Memory B cell (primary cell): ENCODE results near the gene CCDC183.
"Not testable (repeated sequence)": the region's sequence is repeated elsewhere in the genome, so short reads cannot be mapped to it uniquely, and the experiment has no call there.

ENCODE experiments used
- ATAC-seq: fragments of 150-1000 bp; cut with Tn5 transposase; 2 replicates; pipeline ENCODE4 v1.10.0; 2021; ENCODE audit warnings: low read depth, mild to moderate bottlenecking, moderate library complexity
- DNase-seq, 2 donors: peaks; one replicate each; pipeline ENCODE4 v3.0.0; 2022; ENCODE audit warnings: low spot score in 2 of 2
- H3K27ac Mint-ChIP-seq: one replicate; pipeline ENCODE4 v1.8.0; 2022; ENCODE audit warnings: mild to moderate bottlenecking, moderate library complexity, mixed read lengths
- H3K27me3 Mint-ChIP-seq: one replicate; pipeline ENCODE4 v1.8.0; 2022; ENCODE audit warnings: mixed read lengths
- H3K36me3 Mint-ChIP-seq: one replicate; pipeline ENCODE4 v1.8.0; 2022; ENCODE audit warnings: mild to moderate bottlenecking, mixed read lengths
- H3K4me1 Mint-ChIP-seq: one replicate; pipeline ENCODE4 v1.8.0; 2022; ENCODE audit warnings: mixed read lengths
- H3K4me3 Mint-ChIP-seq: one replicate; pipeline ENCODE4 v1.8.0; 2022; ENCODE audit warnings: mild to moderate bottlenecking, moderate library complexity, mixed read lengths
- H3K9me3 Mint-ChIP-seq: one replicate; pipeline ENCODE4 v1.8.0; 2022; ENCODE audit warnings: mixed read lengths

CCDC183 gene

DNA sequence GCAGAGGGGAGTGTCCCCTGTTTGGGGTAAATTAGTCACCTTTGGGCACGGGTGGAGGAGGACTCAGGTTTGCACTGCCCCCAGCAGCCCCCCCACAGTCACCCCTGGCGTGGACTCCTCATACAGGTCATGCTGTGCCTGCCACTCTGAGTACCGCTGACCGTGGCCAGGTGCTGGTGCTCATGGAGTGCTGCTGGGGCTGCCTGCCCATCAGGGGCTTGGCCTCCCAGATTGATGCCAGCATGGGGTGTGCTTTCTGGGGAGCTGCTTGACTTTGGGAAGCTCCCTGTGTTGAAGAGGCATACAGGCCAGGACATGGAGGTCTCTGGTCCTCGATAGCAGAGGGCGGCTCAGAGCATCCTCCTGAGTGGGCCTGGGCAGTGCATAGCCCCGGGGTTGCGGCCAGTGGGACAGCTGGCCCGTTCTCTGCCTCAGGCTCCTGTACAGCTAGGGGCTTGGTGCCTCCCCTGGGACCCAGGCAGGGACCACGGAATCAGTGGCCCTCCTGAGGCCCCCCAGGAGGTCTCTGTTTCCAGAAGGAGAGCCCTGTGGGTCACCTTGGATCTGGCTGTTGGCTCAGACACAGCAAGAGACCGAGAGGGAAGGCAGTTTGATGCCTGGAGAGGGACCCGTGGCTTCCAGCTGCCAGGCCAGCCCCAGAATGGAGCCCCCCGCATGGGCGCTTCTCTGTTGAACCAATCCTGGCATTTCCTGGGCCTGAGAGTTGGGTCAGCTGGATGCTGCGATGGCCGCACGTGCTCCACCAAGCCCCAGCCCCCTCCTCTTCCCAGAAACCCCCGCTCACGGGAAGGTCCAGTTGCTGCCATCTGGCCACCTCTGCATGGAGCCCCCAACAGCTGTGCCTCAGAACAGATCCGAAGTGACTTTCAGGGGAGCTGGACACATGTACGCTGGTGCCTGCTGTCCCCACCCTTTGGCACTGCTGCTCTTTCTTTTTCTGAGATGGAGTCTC is 40.1 kb downstream of the CCDC183 start:
- Mint-ChIP-seq H3K27ac (no peak overlapping the region), H3K4me3 (no peak overlapping the region), H3K9me3 (no peaks in the 10 kb centered on the region), H3K27me3 (no peaks in the 10 kb centered on the region), H3K4me1 (no peaks in the 10 kb centered on the region), H3K36me3 (peaks cover 5% of the 10 kb centered on the region)
- ATAC-seq (no peak), DNase-seq (no peak)

DNA sequence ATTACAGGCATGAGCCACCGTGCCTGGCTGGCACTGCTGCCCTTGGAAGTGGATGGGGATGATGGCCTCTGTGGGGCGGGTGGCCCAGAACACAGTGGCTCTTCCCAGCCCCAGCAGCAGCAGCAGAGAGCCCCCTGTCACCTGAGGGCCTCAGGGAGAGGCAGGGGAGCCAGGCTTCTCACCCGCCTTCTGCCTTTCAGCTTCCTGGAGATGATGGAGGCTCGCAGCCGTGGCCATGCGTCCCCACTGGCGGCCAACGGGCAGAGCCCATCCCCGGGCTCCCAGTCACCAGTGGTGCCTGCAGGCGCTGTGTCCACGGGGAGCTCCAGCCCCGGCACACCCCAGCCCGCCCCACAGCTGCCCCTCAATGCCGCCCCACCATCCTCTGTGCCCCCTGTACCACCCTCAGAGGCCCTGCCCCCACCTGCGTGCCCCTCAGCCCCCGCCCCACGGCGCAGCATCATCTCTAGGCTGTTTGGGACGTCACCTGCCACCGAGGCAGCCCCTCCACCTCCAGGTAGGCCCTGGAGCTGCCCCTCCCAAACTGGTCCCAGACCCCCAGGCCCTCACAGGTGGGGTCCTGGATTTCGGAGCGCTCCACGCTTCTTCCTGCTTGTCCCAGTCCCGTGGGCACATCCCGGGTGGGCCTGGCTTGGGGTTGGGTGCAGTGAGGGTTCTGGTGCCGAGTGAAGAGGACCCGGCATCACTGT is 41.2 kb downstream of the CCDC183 start:
- Mint-ChIP-seq H3K4me3 (no peak overlapping the region), H3K9me3 (no peaks in the 10 kb centered on the region), H3K27ac (no peak overlapping the region), H3K4me1 (no peaks in the 10 kb centered on the region), H3K36me3 (peaks cover 3% of the 10 kb centered on the region), H3K27me3 (no peaks in the 10 kb centered on the region)
- ATAC-seq = no peak
- DNase-seq = no peak

DNA sequence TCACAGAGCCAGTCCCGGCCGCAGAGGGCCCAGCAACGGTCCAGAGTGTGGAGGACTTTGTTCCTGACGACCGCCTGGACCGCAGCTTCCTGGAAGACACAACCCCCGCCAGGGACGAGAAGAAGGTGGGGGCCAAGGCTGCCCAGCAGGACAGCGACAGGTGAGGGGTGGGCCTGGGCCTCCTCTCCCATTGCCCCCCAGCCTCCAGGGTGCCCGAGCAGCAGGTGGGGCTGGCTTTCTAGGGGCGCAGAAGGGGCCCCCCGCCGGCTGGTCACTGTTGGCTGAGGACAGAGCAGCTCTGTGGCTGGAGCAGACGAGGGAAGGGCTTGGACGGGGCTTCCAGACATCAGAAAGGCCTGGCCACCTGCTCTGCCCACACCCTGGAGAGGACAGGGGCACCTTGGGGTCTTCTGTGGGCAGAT is 41.7 kb downstream of the CCDC183 start:
- not testable (repeated sequence) for H3K4me3 Mint-ChIP-seq, H3K27ac Mint-ChIP-seq, H3K9me3 Mint-ChIP-seq, H3K4me1 Mint-ChIP-seq, ATAC-seq, H3K36me3 Mint-ChIP-seq, H3K27me3 Mint-ChIP-seq, DNase-seq

DNA sequence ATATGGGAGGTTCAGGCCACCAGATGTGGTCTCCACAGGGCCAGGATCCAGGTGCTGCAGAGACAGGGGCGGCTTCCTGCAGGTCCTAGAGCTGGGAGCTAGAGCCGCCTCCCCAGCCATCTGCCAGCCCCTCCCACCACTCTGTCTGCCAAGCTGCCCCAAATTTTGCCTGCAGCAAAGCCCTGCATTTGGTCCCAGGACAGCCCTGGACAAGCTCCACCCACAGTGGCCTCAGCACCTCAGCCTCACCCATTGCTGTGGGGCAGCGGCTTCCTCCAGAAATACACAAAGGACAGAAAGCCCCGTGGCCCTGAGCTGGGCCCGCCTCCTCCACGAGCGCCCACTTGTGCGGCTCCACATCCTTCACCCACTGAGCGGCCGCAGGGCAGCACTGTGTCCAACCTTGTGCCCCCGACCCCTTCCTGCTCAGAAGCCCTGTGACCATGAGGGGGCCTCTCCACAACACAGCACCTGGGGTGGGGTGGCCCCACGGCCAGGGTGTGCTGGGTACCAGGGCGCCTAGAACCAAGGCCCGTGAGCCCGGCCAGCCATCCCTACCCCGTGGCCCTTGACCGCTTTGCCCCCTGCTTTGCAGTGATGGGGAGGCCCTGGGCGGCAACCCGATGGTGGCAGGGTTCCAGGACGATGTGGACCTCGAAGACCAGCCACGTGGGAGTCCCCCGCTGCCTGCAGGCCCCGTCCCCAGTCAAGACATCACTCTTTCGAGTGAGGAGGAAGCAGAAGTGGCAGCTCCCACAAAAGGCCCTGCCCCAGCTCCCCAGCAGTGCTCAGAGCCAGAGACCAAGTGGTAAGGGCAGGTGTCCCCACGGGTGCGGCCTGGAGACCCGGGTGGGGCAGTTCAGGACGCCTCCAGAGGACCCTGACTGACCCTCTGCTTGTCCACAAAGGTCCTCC is 42.4 kb downstream of the CCDC183 start:
- Mint-ChIP-seq H3K36me3 (peaks cover 3% of the 10 kb centered on the region), H3K9me3 (no peaks in the 10 kb centered on the region), H3K27ac (no peak overlapping the region), H3K27me3 (no peaks in the 10 kb centered on the region), H3K4me1 (no peaks in the 10 kb centered on the region), H3K4me3 (no peak overlapping the region)
- DNase-seq (no peak), ATAC-seq (no peak)

DNA sequence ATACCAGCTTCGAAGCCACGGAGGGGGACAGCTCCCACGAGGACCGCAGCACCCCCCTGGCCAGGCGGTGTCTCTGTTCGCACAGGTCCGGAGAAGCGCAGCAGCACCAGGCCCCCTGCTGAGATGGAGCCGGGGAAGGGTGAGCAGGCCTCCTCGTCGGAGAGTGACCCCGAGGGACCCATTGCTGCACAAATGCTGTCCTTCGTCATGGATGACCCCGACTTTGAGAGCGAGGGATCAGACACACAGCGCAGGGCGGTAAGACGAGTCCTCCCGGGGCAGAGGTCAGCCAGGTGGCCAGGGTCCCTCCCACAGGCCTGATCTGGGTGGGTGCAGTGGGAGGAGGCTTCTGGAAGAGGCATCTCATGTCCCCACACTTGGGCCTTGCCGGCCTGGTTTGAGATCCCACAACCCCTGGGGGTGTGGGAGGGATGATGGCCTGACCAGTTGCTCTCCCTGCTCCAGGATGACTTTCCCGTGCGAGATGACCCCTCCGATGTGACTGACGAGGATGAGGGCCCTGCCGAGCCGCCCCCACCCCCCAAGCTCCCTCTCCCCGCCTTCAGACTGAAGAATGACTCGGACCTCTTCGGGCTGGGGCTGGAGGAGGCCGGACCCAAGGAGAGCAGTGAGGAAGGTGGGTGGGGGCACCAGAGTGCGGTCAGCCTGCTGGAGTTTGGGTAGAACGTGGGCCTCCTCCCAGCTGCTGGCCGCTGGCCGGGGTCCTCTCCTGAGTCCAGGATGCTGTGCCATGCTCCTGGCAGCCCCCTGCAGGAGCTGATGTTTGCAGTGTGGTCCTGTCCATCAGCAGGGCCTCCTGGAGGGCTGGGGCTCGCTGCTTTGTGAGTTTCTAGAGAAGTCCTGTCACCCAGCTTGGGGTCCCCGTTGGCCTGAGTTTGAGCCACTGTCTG is 43.3 kb downstream of the CCDC183 start:
- no peak overlapping the region for H3K4me3 Mint-ChIP-seq
- no peak for DNase-seq
- ATAC-seq = no peak
- no peaks in the 10 kb centered on the region for H3K9me3 Mint-ChIP-seq
- no peaks in the 10 kb centered on the region for H3K27me3 Mint-ChIP-seq
- H3K4me1 Mint-ChIP-seq = no peaks in the 10 kb centered on the region
- peaks cover 3% of the 10 kb centered on the region for H3K36me3 Mint-ChIP-seq
- no peak overlapping the region for H3K27ac Mint-ChIP-seq

DNA sequence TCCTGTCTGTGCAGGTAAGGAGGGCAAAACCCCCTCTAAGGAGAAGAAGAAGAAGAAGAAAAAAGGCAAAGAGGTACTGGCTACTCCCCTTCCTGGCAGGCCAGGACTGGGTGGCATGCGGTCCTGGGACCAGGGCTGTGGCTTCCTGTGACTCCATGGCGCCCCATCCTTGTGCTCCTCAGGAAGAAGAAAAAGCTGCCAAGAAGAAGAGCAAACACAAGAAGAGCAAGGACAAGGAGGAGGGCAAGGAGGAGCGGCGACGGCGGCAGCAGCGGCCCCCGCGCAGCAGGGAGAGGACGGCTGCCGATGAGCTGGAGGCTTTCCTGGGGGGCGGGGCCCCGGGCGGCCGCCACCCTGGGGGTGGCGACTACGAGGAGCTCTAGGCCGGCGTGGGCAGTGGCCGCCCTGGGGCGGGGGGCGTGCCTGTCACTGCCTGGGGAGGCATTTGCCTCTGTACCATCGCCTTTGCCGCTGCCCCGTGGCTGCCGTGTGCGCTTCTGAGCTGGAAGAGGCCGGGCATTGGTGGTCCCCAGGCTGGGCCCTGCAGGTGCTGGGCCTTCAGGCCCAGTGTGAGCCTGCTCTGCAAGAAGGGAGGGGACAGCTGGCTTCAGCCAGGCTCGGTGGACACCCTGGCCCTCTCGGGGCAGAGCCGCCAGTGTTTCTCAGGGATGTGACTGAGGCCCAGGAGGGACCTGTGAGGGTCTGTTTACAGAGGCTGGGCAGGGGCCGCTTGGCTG is 44.2 kb downstream of the CCDC183 start:
- Mint-ChIP-seq H3K27ac (no peak overlapping the region), H3K4me1 (no peaks in the 10 kb centered on the region), H3K27me3 (no peaks in the 10 kb centered on the region), H3K4me3 (no peak overlapping the region), H3K9me3 (no peaks in the 10 kb centered on the region), H3K36me3 (peaks cover 3% of the 10 kb centered on the region)
- DNase-seq = no peak
- ATAC-seq = no peak

DNA sequence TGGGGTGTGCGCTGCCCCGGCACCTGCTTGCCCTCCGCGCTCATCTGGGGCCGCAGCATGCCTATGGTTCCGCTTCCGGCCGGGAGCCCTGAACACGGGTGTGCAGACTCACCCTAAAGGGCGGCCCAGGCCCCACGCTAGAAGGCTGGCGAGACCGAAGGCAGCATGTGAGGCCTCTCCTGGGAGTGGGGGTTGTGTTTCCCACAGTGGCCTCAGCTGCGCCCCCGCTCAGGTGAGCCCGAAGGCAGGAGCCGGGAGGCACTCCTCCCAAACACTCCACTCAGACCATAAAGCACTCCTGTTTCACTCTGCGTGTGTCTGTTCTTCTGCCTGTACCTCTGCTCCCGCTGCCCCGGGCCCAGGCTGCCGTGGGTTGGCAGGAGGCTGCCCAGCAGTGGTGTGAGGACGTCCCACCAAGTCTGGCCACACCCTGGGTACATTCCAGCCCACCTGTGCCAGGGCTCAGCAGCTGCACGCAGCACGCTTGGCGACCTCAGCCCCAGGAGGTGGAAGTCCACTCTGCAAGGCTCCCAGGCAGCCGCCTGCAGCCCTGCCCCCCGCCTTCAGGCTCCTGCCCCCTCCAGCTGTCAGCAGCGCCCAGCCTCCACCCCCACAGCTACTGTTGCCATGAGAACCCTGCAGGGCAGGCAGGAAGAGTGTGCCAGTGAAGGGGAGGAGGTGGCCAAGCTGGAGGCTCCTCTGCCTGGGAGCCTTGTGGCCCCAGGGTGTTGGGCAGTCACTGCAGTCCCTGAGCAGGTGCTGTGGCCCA is 44.9 kb downstream of the CCDC183 start:
- H3K36me3 Mint-ChIP-seq = peaks cover 3% of the 10 kb centered on the region
- H3K4me1 Mint-ChIP-seq = no peaks in the 10 kb centered on the region
- no peaks in the 10 kb centered on the region for H3K27me3 Mint-ChIP-seq
- DNase-seq = no peak
- ATAC-seq = no peak
- H3K9me3 Mint-ChIP-seq = no peaks in the 10 kb centered on the region
- H3K4me3 Mint-ChIP-seq = peak overlapping the region; percentile 8
- no peak overlapping the region for H3K27ac Mint-ChIP-seq

DNA sequence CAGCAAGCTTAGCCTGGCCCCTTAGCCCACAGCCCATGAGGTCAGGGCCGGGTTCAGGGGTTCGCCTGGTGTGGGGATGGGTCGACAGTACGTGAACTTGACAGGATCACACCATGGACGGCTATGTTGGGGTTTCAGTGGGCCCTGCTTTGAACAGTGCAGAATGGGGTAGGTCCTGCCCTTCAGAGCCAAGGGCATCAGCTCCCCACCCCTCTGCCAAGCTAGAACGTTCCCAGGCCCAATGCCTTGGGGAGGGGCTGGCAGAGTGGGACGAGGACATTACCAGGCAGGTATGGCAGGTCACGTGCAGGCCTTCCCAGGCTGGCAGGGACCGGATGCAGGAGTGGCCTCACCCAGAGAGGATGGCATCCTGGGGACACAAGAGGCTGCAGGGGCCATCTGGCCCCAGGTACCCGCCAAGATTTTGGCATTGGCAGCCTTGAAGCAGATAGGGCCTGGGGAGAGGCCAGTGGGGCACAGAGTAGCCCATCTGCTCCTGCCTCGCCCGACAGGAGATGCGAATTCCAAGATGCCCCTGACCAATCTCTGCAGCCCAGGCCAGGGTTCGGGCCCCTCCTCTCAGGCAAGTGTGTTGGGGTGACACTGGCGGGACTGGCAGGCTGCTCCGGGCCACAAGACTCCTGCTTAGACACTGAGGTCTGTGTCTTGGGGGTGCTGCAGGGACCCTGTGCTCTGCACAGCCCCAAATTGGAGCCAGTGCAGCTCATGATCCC is 45.7 kb downstream of the CCDC183 start:
- H3K36me3 Mint-ChIP-seq, H3K4me1 Mint-ChIP-seq, DNase-seq, ATAC-seq, H3K9me3 Mint-ChIP-seq, H3K27me3 Mint-ChIP-seq: not testable (repeated sequence)
- H3K27ac Mint-ChIP-seq = peak overlapping the region; percentile 67
- H3K4me3 Mint-ChIP-seq = peak overlapping the region; percentile 93

DNA sequence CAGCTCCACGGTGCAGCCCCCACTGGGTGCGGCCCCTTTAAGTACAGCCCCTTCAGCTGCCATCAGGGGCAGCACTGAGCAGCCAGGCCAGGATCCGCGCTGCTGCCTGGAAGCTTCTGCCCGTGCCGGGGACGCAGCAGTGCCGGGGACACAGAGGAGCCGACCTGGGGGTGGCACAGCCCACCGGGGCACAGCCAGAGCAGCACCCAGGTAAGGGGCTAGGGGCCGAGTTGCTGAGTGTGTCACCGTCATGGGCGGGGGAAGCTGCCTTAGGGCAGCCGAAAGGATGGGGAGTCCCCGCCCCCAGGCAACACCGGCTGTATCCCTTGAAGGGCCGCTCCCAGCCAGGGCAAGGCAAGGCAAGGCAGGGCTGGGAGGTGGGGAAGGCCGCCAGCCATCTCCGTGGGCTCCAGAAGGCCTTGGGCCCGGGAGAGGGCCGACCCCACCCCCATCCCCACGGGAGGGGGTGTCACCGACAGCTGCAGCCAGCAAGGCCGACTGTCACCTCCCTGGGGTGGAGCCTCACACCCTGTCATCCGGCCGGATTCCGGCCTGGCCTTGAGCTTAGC is 46.3 kb downstream of the CCDC183 start, which contains the start of gene AJM1:
Gene AJM1, plus strand, starts transcription at position 99 of the 569 bp plus-strand sequence. CDS start 1,937 bp downstream, outside the sequence.
- DNase-seq = peak; percentile 77 to 92
- H3K4me1 Mint-ChIP-seq, H3K36me3 Mint-ChIP-seq, H3K9me3 Mint-ChIP-seq, H3K27me3 Mint-ChIP-seq: not testable (repeated sequence)
- ATAC-seq = peak; percentile 87
- H3K27ac Mint-ChIP-seq = peak within 1 kb of the TSS; percentile 67
- H3K4me3 Mint-ChIP-seq = peak within 1 kb of the TSS; percentile 93

DNA sequence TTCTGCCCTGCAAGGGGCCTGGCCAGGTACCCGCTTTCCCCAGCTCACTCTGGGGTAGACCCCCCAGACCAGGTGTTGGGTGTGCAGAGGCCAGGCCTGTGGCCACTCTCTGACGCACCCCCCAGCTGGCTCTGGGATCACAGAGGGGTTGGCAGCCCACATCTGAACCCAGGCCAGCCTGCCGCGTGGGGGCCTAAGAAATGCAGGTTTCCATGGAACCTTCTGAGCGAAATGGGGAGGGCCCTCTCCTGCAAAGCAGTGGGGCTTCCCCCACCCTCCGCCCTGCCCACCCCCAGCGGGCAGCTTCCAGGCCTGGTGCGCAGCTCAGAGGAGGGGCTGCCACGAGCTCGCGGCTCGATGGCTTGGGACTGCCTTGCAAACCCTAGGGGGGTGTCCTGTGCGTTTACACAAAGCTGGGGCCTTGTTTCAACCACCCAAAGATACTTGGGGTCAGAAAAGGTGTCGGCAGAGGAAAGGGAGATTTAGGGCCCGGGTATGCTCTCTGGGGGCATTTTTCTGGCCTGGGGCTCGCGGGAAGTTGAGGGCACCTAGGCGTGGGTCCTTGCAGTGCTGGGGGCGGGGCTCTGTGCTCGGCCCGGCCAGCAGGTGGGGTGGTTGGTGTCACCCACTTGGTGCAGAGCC is 47.1 kb downstream of the CCDC183 start:
- DNase-seq, H3K27me3 Mint-ChIP-seq, H3K9me3 Mint-ChIP-seq, ATAC-seq, H3K36me3 Mint-ChIP-seq, H3K4me1 Mint-ChIP-seq: not testable (repeated sequence)
- Mint-ChIP-seq H3K4me3 (peak overlapping the region; percentile 32), H3K27ac (peak overlapping the region; percentile 78)
